Inferior parietal cortex (tissue), 1 donor: ENCODE measurements around the gene FBH1.
"Not testable (repeated sequence)": the region's sequence is repeated elsewhere in the genome, so short reads cannot be mapped to it uniquely, and the experiment has no call there.

Experiments
- DNase-seq: peaks from one replicate; pipeline ENCODE4 v3.0.0-alpha.2; 2016; ENCODE audit errors: extremely low spot score

The FBH1 gene

DNA sequence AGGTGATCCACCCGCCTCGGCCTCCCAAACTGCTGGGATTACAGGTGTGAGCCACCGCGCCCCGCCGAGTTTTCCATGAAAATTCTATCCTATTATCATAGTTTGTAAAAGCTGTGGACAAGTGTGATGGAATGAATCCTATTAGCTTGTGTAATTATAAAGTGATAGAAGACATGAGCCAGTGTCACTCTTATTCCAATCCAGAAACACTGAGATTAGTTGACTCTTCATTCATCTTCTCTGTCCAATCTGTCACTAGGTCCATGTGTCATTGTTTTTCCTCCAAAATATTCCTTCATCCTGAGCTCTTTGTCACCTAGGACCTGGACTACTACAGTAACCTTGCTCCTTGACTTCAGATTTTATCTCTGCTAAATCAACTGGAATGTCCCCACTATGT is 13.5 kb downstream of the FBH1 start:
- DNase-seq, result no peak

- DNase-seq, result no peak
These were observed 14.2 kb downstream of the FBH1 start for GRCh38 chr10:5904227-5904626.

DNA sequence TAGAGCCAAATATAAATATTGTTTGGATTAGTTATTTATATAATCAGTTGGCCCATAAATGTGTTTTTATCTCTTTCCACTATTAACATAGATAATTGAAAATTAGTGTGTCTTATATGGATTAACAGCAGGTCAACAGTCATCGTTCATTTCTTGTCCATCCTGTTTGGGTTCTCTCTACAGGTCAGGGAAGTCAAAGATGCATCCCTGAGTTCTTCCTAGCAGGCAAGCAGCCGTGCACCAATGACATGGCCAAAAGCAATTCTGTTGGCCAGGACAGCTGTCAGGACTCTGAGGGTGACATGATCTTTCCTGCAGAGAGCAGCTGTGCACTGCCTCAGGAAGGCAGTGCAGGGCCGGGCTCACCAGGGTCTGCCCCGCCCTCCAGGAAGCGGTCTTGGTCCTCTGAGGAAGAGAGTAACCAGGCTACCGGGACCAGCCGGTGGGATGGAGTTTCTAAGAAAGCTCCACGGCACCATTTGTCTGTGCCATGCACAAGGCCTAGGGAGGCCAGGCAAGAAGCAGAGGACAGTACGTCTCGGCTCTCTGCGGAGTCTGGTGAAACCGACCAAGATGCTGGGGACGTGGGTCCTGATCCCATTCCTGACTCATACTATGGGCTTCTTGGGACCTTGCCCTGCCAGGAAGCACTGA is 15.9 kb downstream of the FBH1 start:
- no peak for DNase-seq

DNA sequence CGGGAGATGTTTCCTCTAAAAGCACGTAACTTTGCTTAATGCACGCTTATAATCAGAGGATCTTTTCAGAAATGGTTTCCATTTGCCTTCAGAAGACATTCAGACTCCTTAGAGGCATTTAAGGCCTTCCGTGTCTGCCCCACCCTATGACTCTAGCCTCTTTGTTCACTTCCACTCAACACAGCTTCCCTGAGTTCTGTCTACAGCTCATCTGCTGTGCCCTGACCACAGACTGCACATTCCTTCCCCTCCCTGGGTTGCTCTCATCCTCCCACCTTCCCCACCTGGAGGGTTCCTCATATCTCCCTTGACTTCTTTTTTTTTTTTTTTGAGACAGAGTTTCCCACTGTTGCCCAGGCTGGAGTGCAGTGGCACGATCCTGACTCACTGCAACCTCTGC is 16.6 kb downstream of the FBH1 start:
- DNase-seq, result no peak

- not testable (repeated sequence) for DNase-seq
These were observed 18.6 kb downstream of the FBH1 start for GRCh38 chr10:5908676-5909075.

DNA sequence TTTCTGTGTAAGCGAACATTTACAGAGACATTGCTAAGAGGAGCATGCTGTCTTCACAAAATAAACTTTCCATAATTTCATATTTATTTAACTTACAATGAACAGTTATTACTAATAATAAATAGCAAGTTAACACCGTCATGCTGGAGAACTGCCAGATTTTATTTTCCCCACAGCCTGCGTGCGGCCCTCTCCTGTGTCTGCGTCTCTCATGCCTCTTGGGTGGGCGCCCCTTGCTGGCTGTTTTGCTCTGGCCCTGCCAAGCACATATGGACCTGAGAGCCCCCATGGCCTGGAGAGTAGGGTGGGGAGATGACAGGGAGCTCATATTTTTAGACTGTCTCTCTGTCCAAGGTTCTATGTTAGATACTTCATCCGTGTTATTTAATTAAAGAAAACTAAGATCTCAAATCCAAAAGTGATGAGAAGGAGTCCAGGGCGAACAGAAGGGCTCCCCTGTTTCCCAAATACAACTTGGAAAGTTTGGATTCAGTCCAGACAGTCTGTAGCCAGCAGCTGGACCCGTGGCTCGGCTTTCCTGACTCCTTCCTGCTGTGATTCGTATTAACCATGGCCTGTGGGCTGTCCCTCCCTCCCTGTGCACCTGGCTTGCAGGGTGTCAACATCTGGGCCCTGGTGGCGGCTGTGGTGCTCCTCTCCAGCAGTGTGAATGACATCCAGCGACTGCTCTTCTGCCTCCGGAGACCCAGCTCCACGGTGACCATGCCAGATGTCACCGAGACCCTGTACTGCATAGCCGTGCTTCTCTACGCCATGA is 20.5 kb downstream of the FBH1 start:
- DNase-seq, result no peak

GRCh38 chr10:5911670-5912069 is 21.6 kb downstream of the FBH1 start:
- no peak for DNase-seq

DNA sequence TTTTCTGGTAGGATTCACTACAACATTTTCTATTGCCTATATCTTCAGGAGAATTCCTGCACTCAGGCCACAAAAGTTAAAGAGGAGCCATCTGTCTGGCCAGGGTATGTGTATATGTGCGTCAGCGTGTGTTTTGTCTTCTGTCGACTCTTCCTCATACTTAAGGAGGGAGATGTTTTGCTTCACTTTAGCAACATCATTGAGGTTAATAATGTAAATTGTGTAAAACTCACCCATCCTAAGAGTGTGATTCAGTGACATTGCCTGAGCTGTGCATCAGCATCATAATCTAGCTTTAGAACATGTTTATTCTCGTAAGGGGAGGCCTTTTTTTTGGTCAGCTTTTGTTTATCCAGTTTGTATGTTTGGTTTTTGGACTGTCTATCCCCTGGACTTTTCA is 23.7 kb downstream of the FBH1 start:
- DNase-seq, result no peak

- no peak for DNase-seq
These were observed 25.4 kb downstream of the FBH1 start for GRCh38 chr10:5915451-5915850.

DNA sequence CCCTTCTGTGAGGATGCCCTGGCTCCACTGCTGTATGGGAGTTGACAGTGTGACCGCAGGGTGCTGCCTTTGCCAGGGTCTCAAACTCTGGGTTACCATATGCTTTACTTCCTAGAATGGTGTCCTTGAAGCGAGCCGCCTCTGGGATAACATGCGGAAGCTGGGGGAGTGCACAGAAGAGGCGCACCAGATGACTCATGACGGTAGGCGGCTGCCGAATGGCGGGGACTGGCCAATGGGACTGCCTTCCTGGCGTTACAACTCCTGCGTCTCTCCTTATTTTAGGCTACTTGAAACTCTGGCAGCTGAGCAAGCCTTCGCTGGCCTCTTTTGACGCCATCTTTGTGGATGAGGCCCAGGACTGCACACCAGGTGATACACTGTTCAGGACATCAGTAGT is 27.3 kb downstream of the FBH1 start:
- no peak for DNase-seq

DNA sequence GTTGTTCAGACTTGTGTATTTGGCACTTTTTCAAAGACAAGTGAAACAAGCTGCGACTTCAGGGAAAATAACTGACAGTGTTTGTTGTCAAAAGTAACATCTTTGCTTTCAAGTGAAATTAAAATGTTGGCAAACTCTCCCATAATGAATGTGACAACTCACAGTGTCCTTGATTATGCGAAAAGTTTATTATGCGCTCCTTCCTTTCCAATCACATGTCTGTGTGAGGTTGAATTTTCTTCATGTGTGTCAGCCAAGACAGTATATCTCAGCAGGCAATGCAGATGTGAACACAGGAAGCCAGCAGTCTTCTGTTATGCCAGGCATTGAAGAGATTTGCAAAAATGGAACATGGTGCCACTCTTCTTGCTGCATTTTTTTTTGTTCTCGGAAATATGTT is 28.7 kb downstream of the FBH1 start:
- DNase-seq, result no peak

- DNase-seq, result no peak
These were observed 29.5 kb downstream of the FBH1 start for GRCh38 chr10:5919568-5919967.

DNA sequence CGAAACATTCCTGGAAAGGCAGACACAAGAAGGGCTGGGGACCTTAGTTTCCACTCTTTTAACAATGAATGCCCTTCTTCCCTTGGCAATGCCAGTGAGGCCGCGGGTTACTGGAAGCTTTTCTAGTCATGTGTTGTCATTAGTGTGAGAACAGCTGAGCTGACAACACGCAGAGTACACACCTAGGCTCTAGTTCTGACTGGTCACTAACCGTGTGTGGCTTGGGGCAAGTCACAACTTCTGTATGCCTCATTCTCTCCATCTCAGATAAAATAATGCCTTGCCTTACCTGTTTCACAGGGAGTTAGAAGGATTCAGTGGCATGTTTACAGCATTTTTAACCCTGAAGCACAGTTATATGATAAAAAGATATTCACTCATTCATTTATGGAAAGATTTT is 31.7 kb downstream of the FBH1 start:
- DNase-seq, result no peak

- no peak for DNase-seq
These were observed 34.8 kb downstream of the FBH1 start for GRCh38 chr10:5924889-5925288.

DNA sequence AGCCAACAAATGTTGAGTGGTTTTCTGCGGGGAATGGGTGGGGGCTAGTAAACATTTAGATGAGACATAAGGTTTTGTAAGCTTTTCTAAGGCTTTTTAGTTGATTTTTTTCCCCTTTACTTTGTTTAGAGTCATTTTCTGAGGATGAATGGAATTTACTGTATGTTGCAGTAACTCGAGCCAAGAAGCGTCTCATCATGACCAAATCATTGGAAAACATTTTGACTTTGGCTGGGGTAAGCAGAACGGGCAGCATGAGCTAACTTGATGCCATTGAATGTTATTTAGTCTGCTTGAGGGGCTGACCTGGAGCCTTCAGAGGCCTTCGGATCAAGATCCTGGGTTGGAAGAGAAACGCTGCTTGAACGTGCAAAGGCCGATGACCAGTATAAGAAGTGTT is 37.3 kb downstream of the FBH1 start:
- no peak for DNase-seq

DNA sequence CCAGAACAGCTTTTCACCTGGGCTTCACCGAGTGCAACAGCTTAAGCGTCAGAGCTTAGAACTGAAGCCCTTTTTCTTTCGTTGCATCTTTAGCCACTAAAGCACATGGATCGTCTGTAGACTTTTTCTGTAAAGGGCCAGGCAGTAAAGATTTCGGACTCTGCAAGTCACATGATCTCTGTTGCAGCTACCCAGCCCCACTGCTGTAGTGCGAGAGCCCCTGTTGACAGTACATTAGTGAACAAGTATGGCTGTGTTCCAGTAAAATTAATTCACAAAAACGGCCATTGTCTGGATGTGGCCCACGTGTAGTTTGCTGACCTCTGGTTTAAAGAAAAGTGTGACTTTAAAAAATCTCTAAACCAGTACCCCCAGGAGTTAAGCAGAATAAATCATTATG is 39.4 kb downstream of the FBH1 start:
- peak; percentile 4 for DNase-seq

DNA sequence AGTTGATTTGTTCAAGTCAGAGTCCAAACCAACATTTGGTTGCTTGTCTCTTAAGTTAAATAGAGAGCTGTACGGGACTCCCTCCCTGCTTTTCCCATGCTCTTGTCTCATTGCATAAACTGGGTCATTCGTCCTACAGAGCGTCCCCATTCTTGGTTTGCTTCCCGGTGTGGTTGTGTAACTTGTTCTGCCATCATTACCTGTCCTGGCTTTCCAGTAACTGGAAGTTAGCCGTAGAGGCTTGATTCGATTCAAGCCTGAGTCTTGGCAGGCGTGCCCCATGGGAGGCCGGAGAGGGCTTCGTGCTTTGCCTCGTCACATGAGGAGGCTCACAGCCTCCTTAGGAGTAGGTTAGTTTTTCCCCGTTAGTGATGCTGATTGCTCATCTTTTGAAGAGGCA is 40.2 kb downstream of the FBH1 start:
- DNase-seq, result peak; percentile 14

DNA sequence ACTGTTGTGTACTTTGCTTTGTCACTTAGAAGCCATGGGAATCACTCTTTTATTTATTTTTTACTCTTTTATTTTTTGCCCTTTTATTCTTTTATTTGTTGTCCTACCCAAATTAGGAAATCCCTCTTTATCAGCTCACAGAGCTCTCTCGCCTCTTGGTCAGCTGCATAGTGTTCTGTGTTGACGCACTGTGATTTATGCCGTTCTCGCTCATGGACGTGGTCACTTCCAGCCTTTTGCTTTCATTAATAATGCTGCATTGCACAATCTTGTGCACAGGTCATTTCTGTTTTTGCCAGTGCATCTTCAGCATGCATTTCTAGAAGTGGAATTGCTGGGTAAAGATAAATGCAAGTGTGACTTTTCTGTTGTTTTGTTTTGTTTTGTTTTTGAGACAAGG is 42.3 kb downstream of the FBH1 start:
- no peak for DNase-seq

DNA sequence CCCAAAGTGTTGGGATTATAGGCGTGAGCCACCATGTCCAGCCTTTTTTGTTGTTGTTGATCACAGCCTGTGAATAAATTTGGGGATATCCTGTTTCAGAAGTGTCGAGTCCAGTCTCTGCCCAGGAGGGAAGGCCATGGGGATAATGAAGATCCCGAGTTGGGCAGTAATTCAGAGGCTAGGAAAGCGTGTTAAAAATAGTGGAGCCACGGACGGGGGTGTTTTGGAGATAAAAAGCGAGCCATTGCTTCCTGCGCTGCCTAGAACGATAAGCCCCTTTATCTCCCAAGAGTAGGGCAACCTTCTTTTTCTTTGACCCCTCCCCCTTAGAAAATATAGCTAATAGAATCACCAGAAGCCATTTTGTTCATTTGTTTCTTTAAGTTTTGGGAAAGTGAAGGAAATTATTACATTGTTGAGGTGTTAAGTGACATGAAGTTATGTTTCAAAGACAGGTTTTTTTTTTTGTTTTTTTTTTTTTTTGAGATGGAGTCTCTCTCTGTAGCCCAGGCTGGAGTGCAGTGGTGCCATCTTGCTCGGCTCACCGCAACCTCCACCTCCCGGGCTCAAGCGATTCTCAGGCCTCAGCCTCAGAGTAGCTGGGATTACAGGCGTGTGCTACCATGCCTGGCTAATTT is 44.0 kb downstream of the FBH1 start:
- no peak for DNase-seq

DNA sequence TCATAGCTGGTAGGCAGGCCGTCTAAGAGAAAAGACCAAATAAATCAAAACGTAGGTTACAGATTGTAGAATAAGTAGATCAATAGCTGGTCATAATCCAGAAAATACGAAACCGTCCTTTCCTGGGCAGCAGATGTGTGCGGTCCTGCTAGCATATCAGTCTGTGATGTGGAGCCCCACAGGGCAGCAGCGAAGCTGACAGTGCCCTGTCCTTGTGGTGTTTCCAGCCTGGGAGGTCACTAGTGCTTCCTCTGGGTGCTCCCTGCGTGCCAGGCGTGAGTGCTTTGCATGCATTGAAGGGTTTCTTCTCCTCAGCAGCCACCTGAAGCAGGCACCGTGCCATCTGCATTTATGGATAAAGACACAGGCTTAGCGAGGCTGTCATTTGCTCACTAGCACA is 45.6 kb downstream of the FBH1 start:
- DNase-seq, result no peak

GRCh38 chr10:5937016-5937415 is 47.0 kb downstream of the FBH1 start:
- no peak for DNase-seq

DNA sequence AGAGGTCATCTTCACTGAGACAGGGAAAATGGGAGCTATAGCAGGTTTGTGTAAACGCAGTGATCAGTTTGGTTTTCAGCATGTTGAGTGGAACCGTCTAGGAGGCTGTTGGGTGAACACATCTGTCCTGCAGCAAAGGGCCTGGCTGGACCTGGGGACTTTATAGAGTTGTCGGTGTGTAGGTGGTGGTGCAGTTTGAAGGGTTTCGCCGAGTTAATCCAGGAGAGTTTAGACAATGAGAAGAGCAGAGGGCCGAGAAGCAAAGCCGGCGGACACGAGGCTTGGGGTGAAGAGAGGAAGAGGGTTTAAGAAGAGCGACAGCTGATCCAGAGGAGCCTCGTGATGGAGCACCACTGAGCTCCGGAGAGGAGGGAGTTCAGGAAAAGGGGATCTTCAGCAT is 48.2 kb downstream of the FBH1 start:
- no peak for DNase-seq

- no peak for DNase-seq
These were observed 50.8 kb downstream of the FBH1 start for GRCh38 chr10:5940807-5941218.
